Smooth muscle cell (in vitro differentiated cells): ENCODE measurements around the gene BCL11B. TPM values are rescaled to one million over a fixed set of nuclear protein-coding genes. Genes with fewer than 3 reads are reported as not detected.

Experiments
- DNase-seq: peaks from one replicate; lab custom pipeline; 2025; ENCODE audit not compliant: unreplicated experiment; lab: John Stamatoyannopoulos, UW
- H2AFZ ChIP-seq: fragments of 200-600 bp; sonication (generic); 2 replicates; pipeline ENCODE4 v1.6.0; 2016; ENCODE audit warnings: antibody characterized with exemption, low read depth, mild to moderate bottlenecking
- H3F3A ChIP-seq: fragments of 200-600 bp; sonication (generic); 2 replicates; pipeline ENCODE4 v1.6.0; 2017; ENCODE audit warnings: antibody characterized with exemption, low read depth
- H3K27ac ChIP-seq: fragments of 200-600 bp; sonication (generic); 2 replicates; pipeline ENCODE4 v1.5.1; 2016; ENCODE audit warnings: low read depth, mild to moderate bottlenecking
- H3K27me3 ChIP-seq: fragments of 200-600 bp; sonication (generic); 2 replicates; pipeline ENCODE4 v1.6.1; 2016; ENCODE audit warnings: low read depth, mild to moderate bottlenecking
- H3K36me3 ChIP-seq: fragments of 200-600 bp; sonication (generic); 2 replicates; pipeline ENCODE4 v1.5.1; 2016; ENCODE audit warnings: low read depth
- H3K4me1 ChIP-seq: fragments of 200-600 bp; sonication (generic); 2 replicates; pipeline ENCODE4 v1.5.1; 2016; ENCODE audit warnings: low read depth
- H3K4me2 ChIP-seq: fragments of 200-600 bp; sonication (generic); 2 replicates; pipeline ENCODE4 v1.6.0; 2016; ENCODE audit warnings: mild to moderate bottlenecking
- H3K4me3 ChIP-seq: fragments of 200-600 bp; sonication (generic); 2 replicates; pipeline ENCODE4 v1.5.1; 2016; ENCODE audit warnings: mild to moderate bottlenecking
- H3K79me2 ChIP-seq: fragments of 200-600 bp; sonication (generic); 2 replicates; pipeline ENCODE4 v1.6.0; 2016; ENCODE audit warnings: low read depth, mild to moderate bottlenecking
- H3K9ac ChIP-seq: fragments of 200-600 bp; sonication (generic); 2 replicates; pipeline ENCODE4 v1.6.0; 2016; ENCODE audit warnings: low read depth
- H3K9me3 ChIP-seq: fragments of 200-600 bp; sonication (generic); replicated peaks from 2 replicates; pipeline ENCODE4 v1.5.1; 2016; ENCODE audit warnings: low read depth
- H4K20me1 ChIP-seq: fragments of 200-600 bp; sonication (generic); 2 replicates; pipeline ENCODE4 v1.6.0; 2016; ENCODE audit warnings: low read depth
- WGBS: methylation state at CpG from one replicate; pipeline ENCODE4 v1.1.7; 2016; ENCODE audit warnings: low lambda C conversion rate; 5-methylcytosine and 5-hydroxymethylcytosine counted together
- polyA plus RNA-seq: library from polyadenylated mRNA; unstranded; fragments of >200 nt; fragmentation: Nextera tagmentation; extraction: Ambion mirVana; gene quantifications from 2 replicates; pipeline ENCODE4 v1.2.1, GENCODE V29; 2016
- total RNA-seq: library from RNA; depleted of rRNA; stranded (reverse); fragments of >200 nt; gene quantifications from 2 replicates; pipeline ENCODE4 v1.2.3, GENCODE V29; 2014
- TF ChIP-seq, protein P1 (sequence below): fragments of 200-600 bp; sonication (generic); IDR thresholded peaks from 2 replicates; pipeline ENCODE4 v1.5.1; 2017; ENCODE audit warnings: borderline replicate concordance, mild to moderate bottlenecking, antibody characterized with exemption; ENCODE audit not compliant: insufficient read depth, poor library complexity, severe bottlenecking

Gene BCL11B
- total and polyA plus RNA-seq, 2 experiments from 2014 or later = 0.56 to 3.0 TPM

- Histone ChIP-seq H3K27me3 (no peaks in the 10 kb centered on the region), H3K4me2 (no peak overlapping the region), H3K4me3 (no peak overlapping the region), H3K9ac (no peak overlapping the region), H3K36me3 (no peaks in the 10 kb centered on the region), H4K20me1 (no peaks in the 10 kb centered on the region), H3K79me2 (no peaks in the 10 kb centered on the region), H3K27ac (no peak overlapping the region), H3F3A (no peaks in the 10 kb centered on the region), H2AFZ (no peak overlapping the region), H3K4me1 (no peaks in the 10 kb centered on the region), H3K9me3 (no peaks in the 10 kb centered on the region)
- no peak for DNase-seq
- TF ChIP-seq, protein P1, sequence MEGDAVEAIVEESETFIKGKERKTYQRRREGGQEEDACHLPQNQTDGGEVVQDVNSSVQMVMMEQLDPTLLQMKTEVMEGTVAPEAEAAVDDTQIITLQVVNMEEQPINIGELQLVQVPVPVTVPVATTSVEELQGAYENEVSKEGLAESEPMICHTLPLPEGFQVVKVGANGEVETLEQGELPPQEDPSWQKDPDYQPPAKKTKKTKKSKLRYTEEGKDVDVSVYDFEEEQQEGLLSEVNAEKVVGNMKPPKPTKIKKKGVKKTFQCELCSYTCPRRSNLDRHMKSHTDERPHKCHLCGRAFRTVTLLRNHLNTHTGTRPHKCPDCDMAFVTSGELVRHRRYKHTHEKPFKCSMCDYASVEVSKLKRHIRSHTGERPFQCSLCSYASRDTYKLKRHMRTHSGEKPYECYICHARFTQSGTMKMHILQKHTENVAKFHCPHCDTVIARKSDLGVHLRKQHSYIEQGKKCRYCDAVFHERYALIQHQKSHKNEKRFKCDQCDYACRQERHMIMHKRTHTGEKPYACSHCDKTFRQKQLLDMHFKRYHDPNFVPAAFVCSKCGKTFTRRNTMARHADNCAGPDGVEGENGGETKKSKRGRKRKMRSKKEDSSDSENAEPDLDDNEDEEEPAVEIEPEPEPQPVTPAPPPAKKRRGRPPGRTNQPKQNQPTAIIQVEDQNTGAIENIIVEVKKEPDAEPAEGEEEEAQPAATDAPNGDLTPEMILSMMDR = no peak
- 97% methylated on average over 7 of the region's 7 CpGs for WGBS
Measured at GRCh38 chr14:99141236-99141635, 130.8 kb downstream of the BCL11B start.

GRCh38 chr14:99138999-99139865 is 132.8 kb downstream of the BCL11B start:
- DNase-seq = no peak
- no peaks in the 10 kb centered on the region for H3K4me1 ChIP-seq
- WGBS = 94% methylated on average over 16 of the region's 16 CpGs
- no peaks in the 10 kb centered on the region for H3K36me3 ChIP-seq
- H3K4me2 ChIP-seq = no peak overlapping the region
- H3K4me3 ChIP-seq = no peak overlapping the region
- H2AFZ ChIP-seq = no peak overlapping the region
- no peaks in the 10 kb centered on the region for H3K79me2 ChIP-seq
- no peaks in the 10 kb centered on the region for H3K27me3 ChIP-seq
- H4K20me1 ChIP-seq = no peaks in the 10 kb centered on the region
- H3K9me3 ChIP-seq = no peaks in the 10 kb centered on the region
- H3K9ac ChIP-seq = no peak overlapping the region
- no peak overlapping the region for H3K27ac ChIP-seq
- TF ChIP-seq, protein P1 = no peak
- H3F3A ChIP-seq = no peaks in the 10 kb centered on the region

GRCh38 chr14:99137913-99138571 is 134.0 kb downstream of the BCL11B start:
- H2AFZ ChIP-seq = no peak overlapping the region
- H3K27me3 ChIP-seq = no peaks in the 10 kb centered on the region
- H3K9ac ChIP-seq = no peak overlapping the region
- no peaks in the 10 kb centered on the region for H3K79me2 ChIP-seq
- no peak overlapping the region for H3K4me3 ChIP-seq
- H3K36me3 ChIP-seq = no peaks in the 10 kb centered on the region
- 83% methylated on average over 8 of the region's 8 CpGs for WGBS
- no peaks in the 10 kb centered on the region for H4K20me1 ChIP-seq
- H3F3A ChIP-seq = no peaks in the 10 kb centered on the region
- H3K4me1 ChIP-seq = no peaks in the 10 kb centered on the region
- DNase-seq = no peak
- H3K27ac ChIP-seq = no peak overlapping the region
- TF ChIP-seq, protein P1 = no peak
- H3K9me3 ChIP-seq = no peaks in the 10 kb centered on the region
- no peak overlapping the region for H3K4me2 ChIP-seq
